GM21723 (cell line): ENCODE measurements around the gene NRAP.

Source experiments
- ATAC-seq: cut with Tn5 transposase; IDR thresholded peaks from one replicate; pipeline ENCODE4 v1.9.1; 2021; ENCODE audit warnings: mild to moderate bottlenecking, moderate library complexity; ENCODE audit not compliant: unreplicated experiment

The NRAP gene

GRCh38 chr10:113565364-113565763 is 98.5 kb downstream of the NRAP start:
- no peak for ATAC-seq

DNA sequence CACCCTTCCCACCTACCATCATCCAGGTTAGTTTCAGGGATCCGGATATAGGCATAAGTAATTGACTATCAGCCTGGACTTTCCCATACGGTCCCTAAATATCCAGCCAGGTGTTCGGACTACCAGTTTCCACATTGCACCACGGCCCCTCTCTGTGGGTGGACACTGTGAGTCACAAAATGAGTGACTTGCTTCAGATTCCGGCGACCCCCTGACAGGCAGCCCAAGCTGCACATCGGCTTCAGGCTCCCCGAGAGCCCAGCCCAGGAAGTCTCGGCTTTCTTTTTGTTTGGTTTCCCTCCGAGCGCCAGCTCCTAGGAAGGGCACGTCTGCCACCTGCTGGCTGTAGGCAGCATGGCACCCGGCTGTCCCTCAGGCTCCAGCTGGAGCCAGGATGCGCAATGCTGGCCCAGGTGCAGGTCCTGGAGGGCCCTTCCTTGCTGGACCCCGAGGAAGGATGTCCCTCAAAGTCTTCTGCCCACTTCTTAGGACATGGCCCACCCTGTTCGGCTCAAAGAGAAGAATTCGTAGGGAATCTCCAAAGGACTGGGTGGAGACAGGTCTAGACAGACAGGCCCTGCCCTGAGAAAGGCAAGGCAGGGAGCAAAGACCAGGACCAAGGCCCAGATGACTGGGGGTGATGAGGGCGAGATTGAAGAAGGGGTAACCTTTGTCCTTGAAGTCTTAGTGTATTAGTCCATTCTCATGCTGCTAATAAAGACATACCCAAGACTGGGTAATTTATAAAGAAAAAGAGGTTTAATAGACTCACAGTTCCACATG is 100.3 kb downstream of the NRAP start:
- peak; percentile 97 for ATAC-seq

- no peak for ATAC-seq
These were observed 101.1 kb downstream of the NRAP start for GRCh38 chr10:113562704-113563103.

DNA sequence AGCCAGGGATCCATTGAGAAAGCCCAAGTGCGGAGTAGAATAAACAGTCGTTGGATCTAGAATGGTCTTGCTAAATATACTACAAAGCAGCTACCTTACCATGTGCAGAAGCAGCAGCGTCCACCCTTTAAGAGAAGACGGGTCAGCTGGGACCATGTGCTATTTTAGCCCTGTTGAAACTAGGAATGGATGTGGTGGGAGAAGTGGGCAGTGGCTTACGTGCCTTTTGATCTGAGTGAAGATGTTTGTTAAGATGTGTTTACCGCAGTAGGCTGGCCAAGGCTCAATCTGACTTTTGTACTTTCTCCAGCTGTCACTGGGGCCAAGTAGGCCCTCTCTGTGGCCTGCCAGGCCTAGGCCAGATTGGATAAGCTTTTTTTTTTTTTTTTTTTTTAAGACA is 101.8 kb downstream of the NRAP start:
- ATAC-seq: no peak

DNA sequence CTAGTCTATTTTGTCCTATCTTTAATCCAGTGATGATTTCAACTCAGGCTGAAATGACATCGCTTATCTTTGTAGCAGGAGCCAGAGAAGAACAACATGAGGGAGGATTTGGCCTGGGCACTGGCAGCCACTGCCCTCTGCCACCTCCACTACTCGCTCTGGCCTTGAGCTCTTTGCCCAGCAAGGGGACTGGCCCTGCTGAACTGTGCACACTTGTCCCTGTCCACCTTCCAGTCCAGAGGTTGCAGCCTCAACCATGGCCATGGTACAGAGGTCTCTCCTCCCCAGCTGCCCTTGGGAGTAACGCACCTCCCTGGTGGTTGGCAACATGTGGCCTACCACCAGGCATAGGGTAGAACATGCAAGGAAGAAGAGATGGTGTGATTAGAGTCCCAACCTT is 102.6 kb downstream of the NRAP start:
- ATAC-seq: no peak

DNA sequence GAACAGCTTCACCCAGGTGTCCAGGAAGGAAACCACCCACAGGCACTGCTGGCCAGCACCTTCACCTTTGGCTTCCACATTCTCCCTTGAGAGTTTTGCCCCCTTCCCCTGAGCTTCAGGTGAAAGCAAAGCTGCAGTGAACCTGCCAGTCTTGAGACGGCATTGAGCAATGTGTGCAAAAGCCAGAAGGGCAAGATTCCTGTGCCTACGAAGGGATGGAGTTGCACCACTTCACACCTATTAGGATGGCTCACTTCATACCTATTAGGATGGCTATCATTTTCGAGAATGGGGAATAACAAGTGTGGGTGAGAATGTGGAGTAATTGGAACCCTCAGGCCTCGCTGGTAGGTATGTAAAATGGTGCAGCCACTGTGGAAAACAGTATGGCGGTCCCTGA is 103.8 kb downstream of the NRAP start:
- no peak for ATAC-seq

GRCh38 chr10:113557903-113558321 is 105.9 kb downstream of the NRAP start:
- ATAC-seq: no peak

GRCh38 chr10:113557424-113557862 is 106.4 kb downstream of the NRAP start:
- no peak for ATAC-seq

DNA sequence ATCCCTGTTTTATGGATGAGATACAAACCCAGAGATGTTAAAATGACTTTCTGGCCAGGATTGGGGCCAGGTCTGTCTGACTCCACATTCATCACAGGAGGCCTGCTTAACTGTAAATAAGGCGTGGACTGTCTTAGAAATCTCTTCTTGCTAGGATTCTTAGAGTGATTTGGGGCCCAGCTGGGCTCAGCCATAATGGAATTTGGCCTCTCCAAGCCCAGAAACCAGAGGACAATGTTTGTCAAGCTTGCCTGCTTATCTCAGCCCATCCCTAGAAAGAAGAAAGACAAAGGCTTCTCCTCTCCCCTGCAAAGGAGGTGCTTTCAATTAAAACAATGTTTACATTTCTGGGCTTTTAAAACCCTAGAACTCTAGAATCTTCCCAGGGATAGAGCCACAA is 108.1 kb downstream of the NRAP start:
- no peak for ATAC-seq

DNA sequence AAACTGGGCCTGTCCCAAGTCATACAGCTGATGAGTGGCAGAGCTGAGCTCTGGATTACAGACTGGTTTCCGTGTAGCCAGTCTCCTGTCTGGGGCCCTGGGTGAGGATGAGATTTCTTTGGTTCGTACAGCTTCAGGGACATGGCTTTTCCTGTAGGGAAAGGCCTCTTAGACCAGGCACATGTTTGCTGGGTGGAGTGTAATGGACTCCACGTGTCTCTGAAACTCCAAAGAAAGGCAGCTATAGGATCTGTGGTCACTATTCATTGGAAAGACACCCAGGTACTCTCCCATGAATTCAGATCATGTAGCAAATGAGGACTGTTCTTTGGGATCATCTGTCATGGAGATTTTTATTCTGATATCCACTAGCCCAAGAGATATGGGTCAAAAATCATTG is 108.6 kb downstream of the NRAP start:
- ATAC-seq: no peak

DNA sequence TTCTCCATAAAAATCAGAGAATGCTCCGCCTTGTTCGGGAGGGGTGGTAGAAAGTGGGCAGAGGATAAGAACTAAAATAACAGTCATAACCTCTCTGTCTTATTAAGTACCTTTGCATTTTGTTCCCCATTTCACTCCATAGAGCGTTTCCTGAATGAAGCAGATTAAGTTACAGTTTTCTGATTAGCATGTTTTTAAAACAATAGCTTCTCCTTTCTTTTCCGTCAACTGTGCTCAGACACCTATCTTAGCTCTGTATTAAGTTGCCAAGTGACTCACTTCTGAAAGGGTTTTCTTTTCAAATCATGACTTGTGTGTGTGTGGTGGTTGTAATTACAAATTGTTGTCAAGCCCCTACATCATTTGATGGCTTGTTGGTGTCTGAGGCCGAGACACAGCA is 109.6 kb downstream of the NRAP start:
- ATAC-seq: no peak

DNA sequence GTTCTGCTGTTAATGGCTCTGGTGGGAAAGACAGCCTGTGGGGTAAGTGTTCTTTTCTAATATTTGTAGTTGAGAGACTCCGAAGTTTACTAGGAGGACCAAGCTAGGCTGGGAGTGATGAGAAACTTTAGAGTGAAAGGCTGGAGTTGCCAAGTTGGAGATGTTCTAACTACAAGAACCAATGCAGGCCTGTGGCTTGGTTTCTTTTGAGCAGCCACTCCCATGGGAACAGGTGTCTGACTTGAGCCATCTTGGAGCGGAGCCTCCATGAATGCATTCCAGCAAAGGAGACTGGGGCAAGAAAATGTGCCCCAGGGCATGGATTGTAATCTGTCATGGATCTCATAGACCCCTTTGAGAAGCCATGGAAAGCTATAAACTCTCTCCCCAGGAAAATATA is 110.7 kb downstream of the NRAP start:
- no peak for ATAC-seq

DNA sequence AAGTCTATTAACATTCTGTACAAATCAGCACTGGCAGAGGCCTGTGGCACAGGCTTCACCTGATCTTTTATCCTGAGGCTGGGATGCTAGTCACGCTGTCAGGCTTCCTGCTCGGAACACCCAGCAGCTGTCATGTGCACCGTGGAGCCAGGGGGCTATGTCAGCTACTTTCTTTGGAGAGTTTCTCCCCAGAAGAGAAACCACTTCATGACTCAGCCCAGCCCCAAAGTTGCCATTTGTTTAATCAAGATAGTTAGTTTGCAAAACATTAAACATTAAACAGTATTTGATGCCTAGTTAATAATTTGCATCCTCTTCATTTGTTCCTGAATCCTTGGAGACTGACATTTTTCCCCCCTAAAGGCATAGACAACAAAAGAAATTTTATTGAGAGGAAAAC is 111.1 kb downstream of the NRAP start, which contains the start of gene HABP2:
TSS of gene HABP2 (plus strand) at position 353 of the 400 bp plus-strand sequence. CDS start 69 bp downstream, outside the sequence.
- ATAC-seq: no peak

DNA sequence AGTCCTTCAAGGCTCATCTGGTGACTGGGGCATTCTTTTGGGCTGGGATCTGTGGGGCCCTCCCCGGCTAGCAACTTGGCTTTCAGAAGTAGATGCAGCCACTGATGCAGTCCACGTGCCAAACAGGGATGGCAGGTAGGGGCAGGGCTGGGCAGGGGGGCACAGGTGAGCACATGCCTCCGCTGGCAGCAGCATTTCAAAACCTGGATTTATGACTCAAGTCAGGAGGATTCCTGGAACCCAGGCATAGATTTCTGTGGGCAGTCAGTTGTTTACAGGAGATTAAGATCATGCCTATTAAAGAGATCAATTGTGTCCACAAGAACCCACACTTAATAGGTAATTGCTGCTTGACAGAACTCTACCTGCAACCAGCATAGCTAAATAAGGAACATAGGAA is 111.8 kb downstream of the NRAP start:
- no peak for ATAC-seq

DNA sequence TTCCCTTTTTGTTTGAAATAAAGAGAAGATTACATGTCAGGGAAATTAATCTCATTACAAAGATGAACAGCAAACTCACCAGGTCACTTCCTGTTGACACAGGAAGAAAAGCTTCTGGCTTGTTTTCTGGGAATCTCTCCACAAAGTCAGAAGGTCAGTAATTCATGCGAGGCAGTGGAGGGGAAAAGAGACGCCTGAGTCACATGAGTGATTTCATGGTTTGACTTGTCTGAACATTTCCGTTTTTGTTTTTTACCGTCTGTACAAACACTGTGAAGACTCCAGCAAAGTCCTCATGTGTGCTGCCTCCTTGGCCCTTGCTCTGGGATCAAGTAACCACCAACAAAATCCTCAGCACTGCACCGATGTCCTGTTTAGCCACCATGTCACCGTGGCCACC is 113.5 kb downstream of the NRAP start:
- no peak for ATAC-seq

- ATAC-seq: no peak
These were observed 114.0 kb downstream of the NRAP start for GRCh38 chr10:113549856-113550255.

DNA sequence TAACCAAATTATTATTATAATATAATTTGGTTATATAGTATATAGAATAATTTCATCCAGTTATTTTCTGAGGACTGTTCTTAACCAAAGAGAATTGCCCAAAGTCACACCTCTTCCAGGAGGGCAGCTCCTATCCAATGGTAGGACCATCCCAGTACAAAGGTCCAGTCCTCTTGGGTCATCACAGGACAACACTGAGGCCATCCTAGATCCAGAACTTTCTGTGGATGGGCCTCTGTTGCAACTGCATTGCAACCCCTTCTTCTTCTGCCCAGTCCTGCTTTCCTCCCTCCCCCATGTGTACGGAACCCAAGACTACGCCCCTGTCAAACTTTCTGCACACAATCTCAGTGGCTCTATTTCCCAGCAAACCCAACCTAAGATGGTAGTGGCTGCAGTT is 116.4 kb downstream of the NRAP start:
- no peak for ATAC-seq

DNA sequence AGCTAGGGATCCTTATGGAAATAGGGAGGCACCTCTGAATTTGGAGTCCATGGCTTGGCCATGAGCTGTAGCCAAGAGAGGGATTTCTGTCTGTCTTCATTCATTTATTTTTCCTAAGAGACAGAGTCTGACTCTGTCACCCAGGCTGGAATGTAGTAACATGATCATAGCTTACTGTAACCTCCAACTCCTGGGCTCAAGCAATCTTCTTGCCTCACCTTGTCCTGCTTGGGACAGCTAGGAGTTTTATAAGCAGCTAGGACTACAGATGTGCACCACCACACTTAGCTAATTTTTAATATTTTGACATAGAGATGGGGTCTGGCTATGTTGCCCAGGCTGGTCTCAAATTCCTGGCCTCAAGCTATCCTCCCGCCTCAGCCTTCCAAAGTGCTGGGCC is 119.4 kb downstream of the NRAP start:
- no peak for ATAC-seq

GRCh38 chr10:113543107-113543955 is 120.5 kb downstream of the NRAP start:
- ATAC-seq: no peak

DNA sequence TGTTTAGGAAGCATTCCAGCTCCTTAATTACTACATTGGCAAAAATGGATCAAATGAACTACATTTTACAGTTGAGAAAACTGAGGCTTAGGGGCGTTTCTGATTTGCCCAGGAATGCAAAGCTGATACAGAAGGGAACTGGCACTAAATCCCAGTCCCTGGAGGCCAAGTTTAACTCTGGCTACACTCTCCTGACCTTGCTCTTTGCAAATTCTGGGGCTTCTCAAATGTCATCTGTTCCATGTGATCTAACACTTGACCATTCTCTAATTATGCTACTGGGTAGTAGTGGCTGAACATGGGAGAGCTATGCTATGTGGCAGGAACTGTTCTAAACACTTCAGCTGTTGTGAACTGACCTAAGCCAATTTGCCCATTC is 122.3 kb downstream of the NRAP start:
- ATAC-seq: no peak

DNA sequence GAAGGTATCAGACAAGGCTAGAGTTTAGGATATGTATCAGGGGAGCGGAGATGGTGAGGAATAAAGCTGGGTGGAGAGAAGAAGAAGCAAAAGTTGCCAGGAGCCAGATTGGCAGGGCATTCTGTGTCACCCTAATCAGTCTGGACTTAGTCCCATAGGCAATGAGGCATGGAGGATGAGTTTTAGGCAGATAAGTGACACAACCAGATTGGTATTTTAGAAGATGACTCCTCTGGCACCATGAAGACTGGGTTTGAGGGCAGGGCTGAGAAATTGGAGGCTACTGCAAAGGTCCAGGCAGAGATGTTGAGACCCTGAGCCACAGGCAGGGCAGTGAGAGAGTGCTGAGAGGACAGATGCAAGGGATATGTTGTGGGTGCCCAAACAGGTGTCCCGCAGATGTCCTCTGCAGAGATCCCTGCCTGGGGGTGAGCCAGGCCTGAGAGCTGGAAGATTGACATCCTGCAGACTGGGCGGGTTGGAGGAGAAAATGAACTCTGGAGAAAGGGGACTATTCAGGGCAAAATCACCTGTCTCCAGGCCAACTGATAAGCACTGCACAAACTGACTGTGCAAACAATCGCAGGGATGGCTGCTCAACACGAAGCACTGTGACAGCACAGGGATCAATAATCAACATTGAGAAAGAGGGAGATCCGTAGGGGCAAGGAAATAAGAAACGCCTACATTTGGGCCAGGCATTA is 122.8 kb downstream of the NRAP start:
- no peak for ATAC-seq
